PC-9 (cell line): ENCODE data around the gene ARL6IP5. TPM values are rescaled to one million over a fixed set of nuclear protein-coding genes. Genes with fewer than 3 reads are reported as not detected.

Source experiments
- BruUV-seq: library from RNA; stranded (reverse); fragments of 400-500 nt; replicated peaks from 2 replicates; lab custom pipeline; 2021; lab: Mats Ljungman, UMichigan
- CTCF ChIA-PET: fragments of 300-600 bp; sonication (Branson Sonifier 250); formaldehyde crosslinking; loops from one replicate; lab custom pipeline; 2022; ENCODE audit warnings: antibody characterized with exemption; lab: Charles Lee
- POLR2A ChIA-PET: fragments of 300-600 bp; sonication (Branson Sonifier 250); formaldehyde crosslinking; loops from one replicate; lab custom pipeline; 2022; ENCODE audit warnings: antibody characterized with exemption; ENCODE audit not compliant: unreplicated experiment; lab: Charles Lee
- DNase-seq, 2 experiments: peaks; one replicate each; pipeline versions ENCODE4 v3.0.0 to v3.0.0-alpha.2; 2015 to 2022; ENCODE audit warnings: mixed read lengths in 1 of 2
- H2AFZ ChIP-seq: fragments of 200-600 bp; sonication (generic); 2 replicates; pipeline ENCODE4 v1.8.1; 2017; ENCODE audit warnings: antibody characterized with exemption
- H3F3A ChIP-seq: fragments of 200-600 bp; sonication (generic); 2 replicates; pipeline ENCODE4 v1.8.1; 2017; ENCODE audit warnings: antibody characterized with exemption, mild to moderate bottlenecking, low read depth; ENCODE audit not compliant: insufficient read depth
- H3K27ac ChIP-seq: fragments of 200-600 bp; sonication (generic); 2 replicates; pipeline ENCODE4 v1.6.1; 2016; ENCODE audit warnings: mixed run types
- H3K27me3 ChIP-seq: fragments of 200-600 bp; sonication (generic); 2 replicates; pipeline ENCODE4 v1.6.1; 2016; ENCODE audit warnings: low read depth, mixed run types; ENCODE audit not compliant: insufficient read depth
- H3K36me3 ChIP-seq: fragments of 200-600 bp; sonication (generic); 2 replicates; pipeline ENCODE4 v1.6.1; 2016; ENCODE audit warnings: low read depth, mixed run types
- H3K4me1 ChIP-seq: fragments of 200-600 bp; sonication (generic); replicated peaks from 2 replicates; pipeline ENCODE4 v1.6.1; 2016; ENCODE audit warnings: mixed run types; ENCODE audit not compliant: insufficient read depth
- H3K4me2 ChIP-seq: fragments of 200-600 bp; sonication (generic); 2 replicates; pipeline ENCODE4 v1.6.1; 2017; ENCODE audit warnings: mixed run types
- H3K4me3 ChIP-seq: fragments of 200-600 bp; sonication (generic); 2 replicates; pipeline ENCODE4 v1.6.1; 2016; ENCODE audit warnings: mixed run types
- H3K79me2 ChIP-seq: fragments of 200-600 bp; sonication (generic); 2 replicates; pipeline ENCODE4 v1.6.1; 2017; ENCODE audit warnings: low read depth, mixed run types
- H3K9me2 ChIP-seq: fragments of 200-600 bp; sonication (generic); 2 replicates; pipeline ENCODE4 v1.8.1; 2017; ENCODE audit warnings: mild to moderate bottlenecking; ENCODE audit not compliant: insufficient read depth
- H3K9me3 ChIP-seq: fragments of 200-600 bp; sonication (generic); 2 replicates; pipeline ENCODE4 v1.8.1; 2016; ENCODE audit warnings: low read depth; ENCODE audit not compliant: insufficient read depth
- H4K20me1 ChIP-seq: fragments of 200-600 bp; sonication (generic); 2 replicates; pipeline ENCODE4 v1.8.1; 2017; ENCODE audit not compliant: insufficient read depth
- CTCF ChIP-seq: fragments of 200-600 bp; sonication (generic); conservative IDR thresholded peaks from 2 replicates; pipeline ENCODE4 v1.6.1; 2017; ENCODE audit warnings: mixed run types, antibody characterized with exemption, mild to moderate bottlenecking, moderate library complexity
- EZH2 ChIP-seq: fragments of 200-600 bp; sonication (generic); IDR thresholded peaks from 2 replicates; pipeline ENCODE4 v1.8.0; 2017; ENCODE audit warnings: antibody characterized with exemption, low read depth
- intact Hi-C: fragments of 100-400 bp; cut with micrococcal nuclease; formaldehyde crosslinking; loops from one replicate; pipeline ENCODE4 v1.10.0; 2022; ENCODE audit not compliant: unreplicated experiment
- total RNA-seq: library from RNA; stranded (reverse); gene quantifications from 2 replicates; pipeline ENCODE4 v1.2.3, GENCODE V29; 2021

The ARL6IP5 gene
- total RNA-seq, 1 experiment from 2014 or later = 45.7 TPM

- Histone ChIP-seq H3K9me2 (no peaks in the 10 kb centered on the region), H3K27me3 (no peaks in the 10 kb centered on the region), H3K4me1 (peaks cover 80% of the 10 kb centered on the region), H2AFZ (peak overlapping the region; percentile 79), H3K4me3 (peak overlapping the region; percentile 74), H3K4me2 (peak overlapping the region; percentile 99), H3F3A (peaks cover 45% of the 10 kb centered on the region), H3K79me2 (peaks cover 36% of the 10 kb centered on the region), H4K20me1 (no peaks in the 10 kb centered on the region), H3K9me3 (no peaks in the 10 kb centered on the region), H3K27ac (peak overlapping the region; percentile 94), H3K36me3 (0 out of 2 replicates have a peak, but pooled peaks cover 4% of the 10 kb centered on the region)
- CTCF ChIA-PET = interaction anchor here (0.7 kb wide), 1 partner anchor 32 kb away, joined by 7 read pairs; no protein-coding TSS in a partner anchor
- no peak for DNase-seq
- no TSS peak for BruUV-seq
- POLR2A ChIA-PET = interaction anchor here (0.6 to 2.0 kb wide), 2 partner anchors 22 to 33 kb away, joined by 3 to 4 read pairs; partner anchors contain the start of gene TMF1
- intact Hi-C loops = loop anchor here (5.0 to 10.0 kb wide), 2 partner anchors 33 to 150 kb away; partner anchors contain the start of gene TMF1
- no peak for TF ChIP-seq CTCF
- TF ChIP-seq EZH2 = no peak
These were observed 563 bp downstream of the ARL6IP5 start for GRCh38 chr3:69085168-69085832.

GRCh38 chr3:69085833-69086722 is 1.3 kb downstream of the ARL6IP5 start:
- peak overlapping the region; percentile 94 for H3K27ac ChIP-seq
- ChIA-PET CTCF (interaction anchor here (0.7 to 1.2 kb wide), 3 partner anchors 20 to 779 kb away, joined by 7 to 11 read pairs (median 7); no protein-coding TSS in a partner anchor), POLR2A (interaction anchor here (0.5 to 2.0 kb wide), 5 partner anchors 22 to 653 kb away, joined by 3 to 9 read pairs (median 4); partner anchors contain the start of genes MITF and TMF1)
- no peaks in the 10 kb centered on the region for H3K27me3 ChIP-seq
- intact Hi-C loops = loop anchor here (2.0 to 10.0 kb wide), 3 partner anchors 17 to 149 kb away; partner anchors contain the start of gene TMF1
- no peaks in the 10 kb centered on the region for H4K20me1 ChIP-seq
- peaks cover 81% of the 10 kb centered on the region for H3K4me1 ChIP-seq
- H3F3A ChIP-seq = peaks cover 52% of the 10 kb centered on the region
- no peaks in the 10 kb centered on the region for H3K9me2 ChIP-seq
- H3K79me2 ChIP-seq = peaks cover 43% of the 10 kb centered on the region
- DNase-seq = peak; percentile 87 to 88
- H3K36me3 ChIP-seq = 0 out of 2 replicates have a peak, but pooled peaks cover 4% of the 10 kb centered on the region
- H2AFZ ChIP-seq = peak overlapping the region; percentile 79
- no peak for TF ChIP-seq EZH2
- no peak for TF ChIP-seq CTCF
- no peaks in the 10 kb centered on the region for H3K9me3 ChIP-seq
- no TSS peak for BruUV-seq
- H3K4me2 ChIP-seq = peak overlapping the region; percentile 99
- peak overlapping the region; percentile 74 for H3K4me3 ChIP-seq
